ENCODE results near the gene KCNMB2.

KCNMB2 gene

GRCh38 chr3:178583963-178584575 lies 47.8 kb downstream of the KCNMB2 start:
- DNase-seq, result no peak

GRCh38 chr3:178584722-178585380 lies 48.6 kb downstream of the KCNMB2 start:
- DNase-seq, result no peak

- DNase-seq, result no peak
Observed at GRCh38 chr3:178585454-178585853, 49.2 kb downstream of the KCNMB2 start.

GRCh38 chr3:178586076-178586475 lies 49.8 kb downstream of the KCNMB2 start:
- DNase-seq, result no peak

GRCh38 chr3:178588628-178589027 lies 52.4 kb downstream of the KCNMB2 start:
- no peak for DNase-seq

DNA sequence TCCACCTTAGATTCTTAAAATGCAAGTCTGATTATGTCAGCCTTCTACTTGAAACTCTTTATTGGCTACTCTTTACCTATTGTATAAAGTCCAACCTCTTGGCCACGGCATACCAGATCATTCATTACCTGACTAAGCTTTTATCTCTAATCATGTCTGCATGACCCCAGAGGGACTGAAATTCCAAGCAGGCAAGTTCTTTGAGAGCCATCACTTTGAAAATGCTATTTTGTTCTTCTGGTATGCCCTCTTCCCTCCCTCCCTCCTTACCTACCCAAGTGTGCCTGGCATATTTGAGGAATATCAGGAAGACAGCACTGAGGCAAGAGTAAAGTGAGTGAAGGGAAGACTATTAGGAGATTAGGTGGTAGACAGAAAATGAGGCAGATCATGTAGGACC lies 57.5 kb downstream of the KCNMB2 start:
- no peak for DNase-seq

DNA sequence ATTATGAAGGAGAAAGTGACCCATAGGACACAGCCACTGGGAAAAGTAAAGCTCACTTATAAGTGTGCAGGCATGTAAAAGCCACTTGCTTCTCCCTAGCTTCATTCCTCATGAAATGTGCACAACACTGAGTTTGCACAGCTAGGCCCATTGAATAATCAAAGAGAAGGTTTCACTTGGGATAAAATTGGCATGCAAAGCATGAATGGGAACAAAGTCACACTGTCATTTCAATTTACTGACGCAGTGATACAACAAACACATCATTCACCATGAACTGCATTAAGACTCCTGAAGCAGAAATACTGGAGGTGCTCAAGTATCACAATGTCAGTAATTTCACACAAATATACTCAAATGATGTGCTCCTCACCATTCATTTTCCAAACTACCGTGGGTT lies 61.1 kb downstream of the KCNMB2 start:
- DNase-seq, result no peak

DNA sequence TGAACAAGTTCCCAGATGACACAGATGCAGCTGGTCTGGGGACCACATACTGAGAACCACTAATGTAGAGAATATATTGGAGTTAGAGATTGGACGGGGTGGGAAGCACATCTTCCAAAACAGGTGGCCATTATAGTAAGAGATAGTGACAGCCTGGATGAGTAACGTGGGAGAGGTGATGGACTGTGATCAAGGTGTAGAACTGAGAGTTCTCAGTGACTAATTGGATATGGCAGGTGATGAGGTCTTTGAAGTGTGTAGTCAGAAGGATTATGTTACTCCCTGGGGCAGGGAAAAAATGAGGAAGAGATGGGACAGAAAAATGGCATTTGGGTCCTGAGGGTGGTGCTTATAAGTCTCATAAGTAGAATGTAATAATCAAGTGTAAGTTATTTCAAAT lies 66.6 kb downstream of the KCNMB2 start:
- DNase-seq, result peak; percentile 65

GRCh38 chr3:178603735-178604134 lies 67.5 kb downstream of the KCNMB2 start:
- no peak for DNase-seq

DNA sequence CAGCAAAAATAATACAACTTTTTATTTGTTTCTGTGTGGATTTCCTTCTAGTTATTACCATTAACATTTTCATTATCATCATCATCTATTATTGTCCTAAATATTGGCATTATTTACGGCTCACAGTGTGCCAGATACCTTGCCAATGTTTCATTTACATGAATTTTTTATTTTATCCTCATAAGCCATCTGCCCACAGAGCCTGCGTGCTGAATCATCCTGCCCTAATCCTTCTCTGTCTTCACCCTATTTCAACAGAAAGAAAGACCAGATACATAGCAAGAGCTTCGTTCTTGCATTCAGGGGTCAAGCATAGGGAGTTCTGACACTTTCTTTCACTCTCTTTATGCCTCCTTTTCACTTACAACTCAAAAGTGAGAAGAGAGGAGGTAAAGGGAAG lies 82.0 kb downstream of the KCNMB2 start:
- no peak for DNase-seq

DNA sequence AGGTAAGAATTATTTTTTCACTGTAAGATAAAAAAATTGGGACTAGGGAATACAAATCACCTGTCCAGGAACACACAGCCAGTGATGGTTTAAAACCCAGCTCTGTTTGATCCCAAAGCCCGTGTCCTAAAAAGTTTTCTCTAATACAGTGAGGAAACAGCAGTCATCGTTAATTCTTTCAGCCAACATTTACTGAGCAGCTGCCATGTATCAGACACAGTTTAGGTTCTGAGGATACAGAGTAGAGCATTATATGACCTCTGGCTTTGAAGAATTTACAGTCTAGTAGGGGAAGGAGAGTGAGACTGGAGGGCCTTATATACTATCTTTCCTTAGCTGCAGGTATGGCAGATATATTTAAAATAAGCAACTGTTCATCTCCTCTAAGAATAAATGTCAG lies 82.7 kb downstream of the KCNMB2 start:
- DNase-seq, result no peak

DNA sequence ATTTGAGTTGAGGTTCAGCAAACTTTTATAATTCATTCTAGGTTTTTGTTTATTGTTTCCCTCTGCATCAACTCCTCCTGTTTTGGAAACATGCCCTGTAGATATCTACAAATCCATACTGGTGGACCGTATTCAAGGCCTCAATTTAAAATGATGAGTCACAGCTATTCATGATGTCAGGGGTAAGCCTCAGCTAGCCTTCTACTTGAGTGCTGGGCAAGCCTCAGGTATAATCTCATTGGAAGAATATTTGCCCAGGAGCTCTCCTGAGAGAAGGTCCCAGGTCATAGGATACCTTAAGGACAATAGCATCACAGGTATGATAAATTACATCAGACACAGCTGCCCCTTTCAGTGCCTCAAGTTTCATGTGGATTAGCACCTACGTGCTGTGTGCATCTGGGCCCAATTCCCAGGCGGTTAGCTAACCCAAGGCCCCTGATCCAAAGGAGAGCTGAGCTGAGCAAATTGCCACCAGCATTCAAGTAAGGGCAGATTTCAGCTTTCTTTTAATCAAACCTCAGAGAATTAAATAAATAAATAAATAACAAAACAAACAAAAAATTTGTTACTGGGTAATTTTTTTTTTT lies 87.5 kb downstream of the KCNMB2 start:
- DNase-seq, result no peak

DNA sequence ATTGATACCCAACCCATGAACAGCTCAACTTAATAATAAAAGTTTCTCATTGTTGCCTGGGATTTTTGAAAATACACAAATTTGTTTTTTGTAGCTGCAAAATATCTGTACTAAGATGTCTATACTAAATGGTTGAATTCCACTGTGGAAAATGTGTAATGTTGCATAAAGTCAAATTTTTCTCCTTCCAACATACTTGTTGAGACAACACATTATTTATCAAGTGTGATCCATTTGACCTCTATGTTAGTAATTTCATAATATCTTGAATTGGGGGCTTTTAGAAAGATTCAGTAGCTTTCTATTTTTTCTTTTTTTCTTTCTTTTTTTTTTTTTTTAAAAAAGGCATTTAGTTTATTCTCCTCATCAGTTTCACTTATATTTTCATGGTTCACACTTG lies 88.0 kb downstream of the KCNMB2 start:
- no peak for DNase-seq

- no peak for DNase-seq
Observed at GRCh38 chr3:178625053-178625600, 88.9 kb downstream of the KCNMB2 start.

DNA sequence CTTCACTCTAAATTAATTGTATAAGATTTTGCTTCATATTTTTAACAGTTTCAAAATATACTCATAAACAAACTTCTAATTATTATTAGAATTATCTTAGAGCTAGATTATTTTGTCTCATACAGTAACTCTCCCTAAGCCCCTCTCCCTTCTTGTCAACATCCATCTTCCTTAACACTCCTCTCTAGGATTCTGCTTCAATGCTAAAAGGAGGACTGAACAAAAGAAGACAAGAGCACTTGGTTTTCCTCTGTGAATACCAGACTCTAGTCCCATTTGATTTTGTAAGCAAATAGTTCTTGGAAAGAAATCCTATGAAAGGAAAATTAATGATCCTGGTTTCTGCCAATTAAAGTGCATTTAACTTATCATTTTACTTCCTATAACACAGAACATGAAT lies 91.8 kb downstream of the KCNMB2 start:
- no peak for DNase-seq

- no peak for DNase-seq
Observed at GRCh38 chr3:178629430-178630178, 93.4 kb downstream of the KCNMB2 start.

DNA sequence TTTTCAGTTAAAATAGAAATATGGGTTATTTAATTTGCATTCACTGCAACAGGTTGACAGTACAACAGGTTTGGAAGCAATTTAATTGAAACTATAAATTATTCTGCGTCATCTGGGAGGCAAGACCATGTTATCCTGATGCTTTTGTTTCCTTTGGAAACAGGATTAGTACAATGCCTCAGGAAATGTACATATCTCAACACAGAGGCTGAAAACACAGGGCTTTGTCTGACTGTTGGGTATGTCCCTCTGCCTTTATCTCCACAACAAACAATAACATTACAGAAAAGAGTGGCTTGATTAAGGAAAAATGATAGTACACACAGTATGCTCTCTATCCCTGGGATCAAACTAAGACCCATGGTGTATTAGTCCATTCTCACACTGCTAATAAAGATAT lies 95.7 kb downstream of the KCNMB2 start:
- no peak for DNase-seq

DNA sequence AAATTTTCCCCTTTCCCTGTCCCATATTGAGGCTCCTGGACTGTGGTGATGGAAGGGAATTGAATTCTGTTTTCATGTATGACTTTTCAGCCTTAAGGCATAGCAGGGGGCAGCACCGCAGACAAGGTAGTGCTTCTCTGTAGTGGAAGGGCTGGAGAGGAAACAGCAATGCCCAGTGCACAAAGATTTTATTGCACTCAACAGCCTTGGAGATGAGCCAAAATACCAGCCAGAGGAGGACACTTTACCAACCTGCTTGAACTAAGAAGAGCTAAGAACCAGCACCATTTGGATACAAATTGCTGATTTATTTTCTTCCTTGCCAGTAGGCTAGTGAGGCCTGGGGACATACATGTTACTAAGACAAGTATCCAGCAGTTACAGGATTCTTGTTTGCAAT lies 98.7 kb downstream of the KCNMB2 start:
- DNase-seq, result no peak

- DNase-seq, result no peak
Observed at GRCh38 chr3:178637802-178638201, 101.6 kb downstream of the KCNMB2 start.

- DNase-seq, result no peak
Observed at GRCh38 chr3:178645503-178645902, 109.3 kb downstream of the KCNMB2 start.

- no peak for DNase-seq
Observed at GRCh38 chr3:178646186-178646862, 110.1 kb downstream of the KCNMB2 start.

DNA sequence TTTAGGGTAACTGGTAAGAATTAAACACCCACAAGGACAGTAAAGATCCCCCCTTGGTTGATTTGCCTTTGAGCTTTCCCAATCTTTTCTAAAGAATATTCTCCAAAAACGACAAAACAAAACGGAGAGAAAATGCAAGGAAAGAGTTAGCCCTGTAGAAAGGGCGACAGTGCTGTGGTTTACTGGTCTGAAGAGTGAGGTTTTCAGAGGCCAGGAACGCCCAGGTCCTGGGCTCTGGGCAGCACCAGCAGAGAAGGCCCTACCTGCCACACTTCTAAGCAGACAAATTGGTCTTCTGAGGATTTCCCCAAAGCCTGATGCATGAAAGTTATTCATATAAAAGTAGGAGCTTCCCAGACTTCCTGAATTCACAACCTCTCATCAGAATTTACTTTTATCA lies 119.3 kb downstream of the KCNMB2 start:
- DNase-seq, result no peak

DNA sequence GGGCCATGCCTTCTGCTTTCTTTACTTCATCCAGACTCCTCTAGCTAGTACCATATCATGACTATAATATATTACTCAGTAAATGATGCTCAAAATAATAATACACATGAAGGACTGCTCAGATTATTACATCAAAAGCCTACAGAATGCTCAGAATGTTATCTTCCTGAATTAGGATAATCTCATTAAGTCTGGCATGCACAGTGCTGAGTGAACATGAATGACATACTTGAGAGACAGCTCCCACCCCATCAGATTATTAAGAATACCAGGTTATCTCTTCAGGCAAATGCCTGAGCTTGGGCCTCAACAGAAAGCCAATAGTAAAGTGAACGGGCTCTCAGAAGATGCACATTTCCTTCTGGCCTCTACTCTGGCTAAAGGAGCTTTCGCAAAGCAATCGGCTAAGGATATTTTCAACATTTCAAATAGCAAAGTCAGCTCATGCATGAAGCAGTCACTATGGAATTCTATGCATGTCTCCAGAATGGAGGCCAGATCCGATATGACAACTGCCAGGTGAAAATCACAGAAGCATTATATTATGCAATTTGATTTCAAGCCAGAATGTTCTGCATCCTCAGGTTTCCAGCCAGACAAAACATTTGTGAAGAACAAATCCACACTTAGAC lies 122.6 kb downstream of the KCNMB2 start:
- DNase-seq, result no peak
